Measurements from ENCODE around the gene PLEKHB2.
"Not testable (repeated sequence)": the region's sequence is repeated elsewhere in the genome, so short reads cannot be mapped to it uniquely, and the experiment has no call there.

Gene PLEKHB2

GRCh38 chr2:131142849-131143248 lies 37.7 kb downstream of the PLEKHB2 start:
- no peak for DNase-seq (ENCODE audit: low read depth in 1 of 2, low spot score in 1 of 2)

- no peak for DNase-seq (ENCODE audit: low read depth in 1 of 2, low spot score in 1 of 2)
Measured at GRCh38 chr2:131143803-131144202, 38.7 kb downstream of the PLEKHB2 start.

DNA sequence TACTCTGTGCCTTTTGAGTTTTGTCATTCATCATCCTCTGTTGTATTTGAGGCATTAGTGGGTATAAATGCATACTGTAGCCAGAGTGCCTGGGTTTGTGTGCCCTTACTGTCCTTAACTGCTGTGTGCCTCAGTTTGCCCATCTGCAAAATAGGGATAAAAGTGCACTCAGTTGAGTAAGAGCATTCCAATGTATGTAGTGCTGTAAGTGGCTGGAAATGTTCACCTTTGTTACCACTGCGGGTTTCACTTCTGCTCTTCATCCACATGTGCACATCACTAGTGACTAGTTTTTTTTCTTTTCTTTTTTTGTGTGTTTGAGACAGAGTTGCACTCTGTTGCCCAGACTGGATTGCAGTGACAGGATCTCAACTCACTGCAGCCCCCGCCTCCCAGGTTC lies 39.9 kb downstream of the PLEKHB2 start:
- no peak for DNase-seq (ENCODE audit: low read depth in 1 of 2, low spot score in 1 of 2)

DNA sequence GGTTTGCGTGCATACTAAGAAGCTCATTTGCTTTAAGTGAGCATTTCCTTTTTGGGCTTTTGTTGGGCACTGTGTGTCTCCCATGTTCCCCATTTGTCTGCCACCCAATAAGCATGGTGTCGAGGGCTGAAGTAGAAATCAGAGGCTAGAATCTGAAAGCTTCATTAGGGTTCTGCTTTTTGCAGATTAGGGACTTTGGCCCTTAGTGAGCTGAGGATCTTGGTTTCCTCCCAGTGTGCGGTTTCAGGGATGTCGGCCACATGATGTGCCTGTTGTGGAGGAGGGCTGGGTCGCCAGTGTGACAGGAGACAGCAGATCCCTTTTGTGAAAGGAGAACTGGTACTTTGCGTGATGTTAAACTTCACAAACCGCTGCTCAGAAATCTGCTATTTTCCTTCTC lies 41.1 kb downstream of the PLEKHB2 start:
- DNase-seq (ENCODE audit: low read depth in 1 of 2, low spot score in 1 of 2), result no peak

- no peak for DNase-seq (ENCODE audit: low read depth in 1 of 2, low spot score in 1 of 2)
Measured at GRCh38 chr2:131146749-131147148, 41.6 kb downstream of the PLEKHB2 start.

DNA sequence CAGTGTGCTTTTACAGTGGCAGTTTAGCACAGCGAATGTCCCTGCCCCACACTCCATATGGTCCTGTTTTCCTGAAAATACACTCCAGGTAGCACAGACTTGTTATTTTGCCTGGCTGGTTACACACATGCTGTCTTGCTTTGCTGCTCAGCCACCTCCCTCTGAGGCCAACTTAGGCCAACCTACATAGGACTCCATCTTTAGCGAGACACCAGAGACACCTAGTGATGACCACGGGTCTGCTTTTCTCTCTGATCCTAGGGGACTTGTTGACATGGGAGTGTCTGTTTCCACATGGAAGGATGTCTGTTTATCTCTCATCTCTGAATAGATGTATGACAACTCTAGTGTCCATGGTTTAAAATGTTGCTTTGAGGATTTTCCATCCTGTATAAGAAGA lies 43.3 kb downstream of the PLEKHB2 start:
- DNase-seq (ENCODE audit: low read depth in 1 of 2, low spot score in 1 of 2), result no peak

DNA sequence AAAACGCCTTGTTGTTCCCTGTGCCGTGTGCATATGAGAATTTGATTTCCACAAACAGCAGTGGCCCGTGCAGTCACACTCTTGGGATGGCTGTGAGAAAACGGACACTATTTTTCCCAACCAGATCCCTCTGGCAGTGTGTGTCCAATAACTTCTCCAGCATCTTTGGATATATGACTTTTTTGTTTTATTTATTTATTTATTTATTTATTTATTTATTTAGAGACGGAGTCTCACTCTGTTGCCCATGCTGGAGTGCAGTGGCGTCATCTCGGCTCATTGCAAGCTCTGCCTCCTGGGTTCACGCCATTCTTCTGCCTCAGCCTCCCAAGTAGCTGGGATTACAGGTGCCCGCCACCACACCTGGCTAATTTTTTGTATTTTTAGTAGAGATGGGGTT lies 45.0 kb downstream of the PLEKHB2 start:
- DNase-seq (ENCODE audit: low read depth in 1 of 2, low spot score in 1 of 2), result not testable (repeated sequence)

GRCh38 chr2:131151398-131151797 lies 46.3 kb downstream of the PLEKHB2 start:
- DNase-seq (ENCODE audit: low read depth in 1 of 2, low spot score in 1 of 2), result no peak

DNA sequence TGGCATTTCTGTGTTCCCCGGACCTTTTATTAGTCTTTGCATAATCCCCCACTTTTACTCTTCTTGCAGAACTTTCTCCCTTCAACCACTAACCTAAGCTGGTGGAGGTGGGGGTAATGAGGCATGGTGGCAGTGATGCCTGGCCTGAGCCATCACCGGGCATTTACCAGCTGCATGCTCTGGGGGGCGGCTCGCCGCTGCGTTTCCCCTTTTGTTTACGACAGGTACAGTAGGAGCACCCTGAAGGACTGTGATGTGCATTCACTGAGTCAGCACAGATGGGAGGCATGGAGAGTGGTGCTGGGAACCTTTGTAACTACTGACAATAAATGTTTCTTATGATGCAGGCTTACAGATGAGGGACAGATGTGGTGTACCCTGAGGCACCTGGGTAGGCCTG lies 46.9 kb downstream of the PLEKHB2 start:
- DNase-seq (ENCODE audit: low read depth in 1 of 2, low spot score in 1 of 2), result no peak

DNA sequence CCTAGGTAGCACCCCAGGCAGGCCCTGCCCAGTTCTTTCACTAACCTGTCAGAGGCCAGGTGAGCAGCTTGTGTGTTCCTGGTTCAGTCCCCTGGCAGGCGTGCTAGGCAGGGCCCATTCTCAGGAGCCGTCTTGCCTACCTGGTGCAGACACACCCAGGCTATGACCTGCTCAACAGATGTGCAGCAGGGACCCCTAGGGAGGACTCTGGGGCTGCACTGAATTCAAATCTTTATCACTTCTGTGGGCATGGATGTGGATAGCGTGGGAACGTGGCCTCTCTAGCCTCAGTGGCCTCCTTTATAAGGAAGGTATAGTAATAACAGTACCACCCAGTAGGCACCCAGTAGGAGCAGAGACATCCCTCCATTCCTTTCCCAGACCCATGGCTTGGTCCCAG lies 48.4 kb downstream of the PLEKHB2 start:
- DNase-seq (ENCODE audit: low read depth in 1 of 2, low spot score in 1 of 2), result no peak

- DNase-seq (ENCODE audit: low read depth in 1 of 2, low spot score in 1 of 2), result peak; percentile 57 to 86
Measured at GRCh38 chr2:131154071-131154531, 49.0 kb downstream of the PLEKHB2 start.

DNA sequence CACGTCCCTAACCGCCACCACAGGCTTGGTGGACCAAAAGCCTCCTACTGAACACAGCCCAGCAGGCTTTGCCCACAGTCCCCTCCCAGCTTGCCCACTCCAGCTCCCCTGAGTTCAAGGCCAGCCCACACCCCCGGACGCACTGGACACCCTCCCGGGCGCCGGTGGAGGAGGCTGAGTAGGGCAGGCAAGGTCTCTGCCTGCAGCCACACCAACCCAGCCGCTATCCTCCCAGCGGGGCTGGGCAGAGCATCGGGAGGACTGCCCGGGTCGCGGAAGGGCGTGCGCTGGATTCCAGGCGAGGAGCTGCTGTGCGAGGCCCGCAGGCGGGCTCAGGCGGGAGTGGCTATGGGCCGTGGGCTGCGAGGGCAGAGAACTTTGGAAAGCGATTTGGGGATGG lies 49.5 kb downstream of the PLEKHB2 start:
- no peak for DNase-seq (ENCODE audit: low read depth in 1 of 2, low spot score in 1 of 2)

GRCh38 chr2:131155208-131155855 lies 50.2 kb downstream of the PLEKHB2 start:
- DNase-seq (ENCODE audit: low read depth in 1 of 2, low spot score in 1 of 2), result no peak

- DNase-seq (ENCODE audit: low read depth in 1 of 2, low spot score in 1 of 2), result no peak
Measured at GRCh38 chr2:131156452-131157149, 51.5 kb downstream of the PLEKHB2 start.

DNA sequence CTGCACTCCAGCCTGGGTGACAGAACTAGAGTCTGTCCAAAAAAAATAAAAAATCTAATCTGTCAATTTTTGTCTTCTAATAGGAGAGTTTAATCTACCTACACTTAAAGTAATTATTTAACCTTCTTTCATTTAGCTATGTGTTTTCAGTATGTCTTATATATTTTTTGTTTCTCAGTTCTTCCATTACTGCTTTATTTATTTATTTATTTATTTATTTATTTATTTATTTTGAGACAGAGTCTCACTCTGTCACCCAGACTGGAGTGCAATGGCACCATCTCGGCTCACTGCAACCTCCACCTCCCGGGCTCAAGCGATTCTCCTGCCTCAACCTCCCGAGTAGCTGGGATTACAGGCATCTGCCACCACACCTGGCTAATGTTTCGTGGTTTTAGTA lies 60.4 kb downstream of the PLEKHB2 start:
- DNase-seq (ENCODE audit: low read depth in 1 of 2, low spot score in 1 of 2), result not testable (repeated sequence)

DNA sequence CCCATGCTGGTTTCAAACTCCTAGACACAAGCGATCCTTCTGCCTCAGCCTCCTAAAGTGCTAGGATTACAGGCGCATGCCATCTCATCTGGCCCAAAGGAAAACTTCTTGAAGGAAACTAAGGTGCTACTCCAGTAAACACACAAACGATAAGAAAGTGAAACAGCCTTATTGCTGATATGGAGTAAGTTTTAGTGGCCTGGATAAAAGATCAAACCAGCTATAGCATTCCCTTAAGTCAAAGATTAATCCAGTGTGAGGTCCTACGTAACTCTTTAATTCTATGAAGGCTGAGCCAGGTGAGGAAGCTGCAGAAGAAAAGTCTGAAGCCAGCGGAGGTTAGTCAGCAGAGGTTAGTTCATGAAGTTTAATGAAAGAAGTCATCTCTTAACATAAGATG lies 63.4 kb downstream of the PLEKHB2 start:
- no peak for DNase-seq (ENCODE audit: low read depth in 1 of 2, low spot score in 1 of 2)

DNA sequence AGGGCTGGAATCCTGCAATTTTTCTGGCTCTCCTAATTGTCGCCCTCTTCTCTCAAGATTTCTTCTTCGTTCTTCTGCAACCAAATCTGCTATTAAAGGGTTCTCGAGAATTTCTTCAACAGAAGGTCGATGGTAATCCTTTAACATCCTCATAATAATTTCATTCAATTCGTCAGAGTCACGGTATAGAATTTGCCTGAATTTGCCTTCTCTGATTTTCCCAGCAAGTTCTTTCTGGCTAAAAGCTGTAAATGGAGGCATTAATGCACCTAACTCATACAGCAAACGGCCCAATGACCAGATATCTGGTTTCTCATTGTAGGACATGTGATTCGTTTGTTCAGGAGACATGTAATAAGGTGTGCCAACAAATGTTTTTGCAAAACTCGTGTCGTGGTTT lies 72.9 kb downstream of the PLEKHB2 start:
- not testable (repeated sequence) for DNase-seq (ENCODE audit: low read depth in 1 of 2, low spot score in 1 of 2)

DNA sequence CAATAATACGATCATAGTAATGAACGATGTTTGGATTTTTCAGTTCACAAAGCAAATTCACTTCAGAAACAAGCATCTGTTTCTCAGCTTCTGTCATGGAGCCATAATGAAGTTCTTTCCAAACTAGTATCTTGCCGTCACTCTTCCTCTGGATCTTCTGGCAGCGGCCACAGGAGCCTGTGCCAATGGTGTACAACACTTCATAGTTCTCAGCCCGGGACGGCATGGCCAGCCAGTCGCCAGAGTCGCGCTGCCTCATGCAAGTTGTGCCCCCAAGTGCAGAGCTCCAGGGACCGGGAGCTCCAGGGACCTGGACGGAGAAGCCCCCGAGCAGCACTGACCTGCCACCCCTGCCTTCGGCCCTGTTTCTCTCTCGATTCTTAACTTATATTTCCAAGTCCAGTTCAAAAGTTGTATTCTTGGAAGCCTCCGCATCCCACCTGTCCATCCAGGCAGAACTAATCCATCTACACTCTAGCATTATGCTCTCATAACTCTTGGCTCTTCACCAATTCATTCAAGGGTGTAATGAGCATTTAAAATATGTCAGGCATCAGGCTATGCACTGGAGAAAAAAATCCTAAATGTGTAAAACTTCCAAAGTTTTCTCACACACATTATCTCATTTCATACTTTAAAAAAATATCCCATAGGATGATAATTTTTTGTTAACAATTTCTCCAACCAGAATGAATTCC lies 73.7 kb downstream of the PLEKHB2 start:
- not testable (repeated sequence) for DNase-seq (ENCODE audit: low read depth in 1 of 2, low spot score in 1 of 2)

- DNase-seq (ENCODE audit: low read depth in 1 of 2, low spot score in 1 of 2), result not testable (repeated sequence)
Measured at GRCh38 chr2:131181451-131181850, 76.3 kb downstream of the PLEKHB2 start.

DNA sequence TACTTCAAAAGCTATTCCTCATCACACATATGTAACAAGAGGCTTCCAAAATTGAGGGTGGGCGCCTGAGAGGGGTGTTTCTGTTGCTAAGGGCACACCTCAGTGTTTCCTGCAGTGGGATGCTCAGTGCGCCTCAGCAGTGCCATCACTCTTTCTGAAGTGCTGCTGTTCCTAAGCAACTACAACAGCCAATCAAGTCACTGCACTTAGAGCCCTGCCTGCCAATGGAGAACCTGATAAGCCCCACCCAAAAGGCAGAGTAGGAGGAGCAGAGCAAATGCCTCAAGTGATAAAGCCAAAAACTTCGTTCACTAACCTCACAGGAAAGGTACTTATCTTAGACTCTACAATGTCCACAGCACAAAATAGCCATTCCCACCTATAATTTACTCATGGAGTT lies 88.3 kb downstream of the PLEKHB2 start:
- not testable (repeated sequence) for DNase-seq (ENCODE audit: low read depth in 1 of 2, low spot score in 1 of 2)

GRCh38 chr2:131196186-131196585 lies 91.0 kb downstream of the PLEKHB2 start:
- not testable (repeated sequence) for DNase-seq (ENCODE audit: low read depth in 1 of 2, low spot score in 1 of 2)
